ENCODE results near the gene CNTNAP4. TPM values are rescaled to one million over a fixed set of nuclear protein-coding genes. Genes with fewer than 3 reads are reported as not detected.

CNTNAP4 gene
- total RNA-seq, 1 experiment from 2014 or later, result not detected

- TF ChIP-seq CTCF (conservative IDR thresholded peaks at IDR 0.05), result no peak
- Histone ChIP-seq H3K4me1 (ENCODE audit: insufficient read depth, low read length) (no peaks in the 10 kb centered on the region), H3K56ac (ENCODE audit: insufficient read length, low read depth, low read length) (no peak overlapping the region), H3T11ph (ENCODE audit: low read length) (no peak overlapping the region), H2BK5ac (ENCODE audit: insufficient read length, low read length) (no peak overlapping the region), H4K91ac (ENCODE audit: insufficient read length, low read depth, low read length) (no peak overlapping the region), H2BK15ac (ENCODE audit: low read depth, low read length) (no peak overlapping the region), H4K5ac (ENCODE audit: insufficient read length, low read depth, low read length) (no peak overlapping the region), H3K27ac (ENCODE audit: insufficient read length, low read depth, low read length) (no peak overlapping the region), H2BK120ac (ENCODE audit: low read depth, low read length, poor library complexity, severe bottlenecking) (no peak overlapping the region), H4K20me1 (ENCODE audit: control insufficient read depth, insufficient read depth, insufficient read length) (no peaks in the 10 kb centered on the region), H2BK12ac (ENCODE audit: insufficient read length, low read depth, low read length) (no peak overlapping the region), H3K4ac (ENCODE audit: low read depth, low read length) (no peak overlapping the region), H3K79me1 (ENCODE audit: insufficient read depth, low read depth, low read length, poor library complexity, severe bottlenecking) (no peaks in the 10 kb centered on the region), H3K9ac (ENCODE audit: extremely low read depth, insufficient read length, low read length) (no peak overlapping the region), H3K23ac (ENCODE audit: insufficient read length, low read depth, low read length) (no peak overlapping the region), H2AFZ (ENCODE audit: low read length) (no peak overlapping the region), H2AK5ac (ENCODE audit: insufficient read length, low read length) (no peak overlapping the region), H2BK20ac (ENCODE audit: low read depth, low read length, poor library complexity, severe bottlenecking) (no peak overlapping the region), H4K8ac (replicated peaks; ENCODE audit: insufficient read length, low read depth, low read length) (no peak overlapping the region), H3K23me2 (ENCODE audit: insufficient read length, low read depth, low read length, poor library complexity, severe bottlenecking) (no peaks in the 10 kb centered on the region), H3K9me3 (ENCODE audit: control insufficient read depth, low read depth, low read length) (no peaks in the 10 kb centered on the region), H3K79me2 (ENCODE audit: insufficient read depth, low read length) (no peaks in the 10 kb centered on the region), H3K4me2 (ENCODE audit: insufficient read depth, insufficient read length, low read length) (no peak overlapping the region), H3K14ac (ENCODE audit: insufficient read depth, low read length) (no peak overlapping the region), H3K18ac (ENCODE audit: insufficient read length, low read depth, low read length) (no peak overlapping the region), H3K27me3 (ENCODE audit: insufficient read depth, low read length) (no peaks in the 10 kb centered on the region)
- peaks cover 0 to 8% of the 10 kb centered on the region in 2 experiments; a peak in 3 of 4 replicates for H3K4me1 Mint-ChIP-seq
- no CpG with 5 or more reads among the region's 3 CpGs for WGBS (ENCODE audit: extremely low coverage, insufficient read length, low lambda C conversion rate)
- no peaks in the 10 kb centered on the region for H3K36me3 Mint-ChIP-seq (ENCODE audit: insufficient read depth in 1 of 3, low read depth in 3 of 3)
- H3K9me3 Mint-ChIP-seq, result no peaks in the 10 kb centered on the region
- no peaks in the 10 kb centered on the region; the same call in 1 of the 2 replicates for H3K27me3 Mint-ChIP-seq (ENCODE audit: low read depth)
- no peak overlapping the region for H3K4me3 Mint-ChIP-seq
- H3K27ac Mint-ChIP-seq, result no peak overlapping the region
- DNase-seq, result no peak
Measured at GRCh38 chr16:76343769-76344168, 66.6 kb downstream of the CNTNAP4 start.

Data from H9 (cell line).